DOHH2 (cell line): Measurements from ENCODE around the gene PRKCZ.

Experiments
- H3F3A ChIP-seq: fragments of 200-600 bp; sonication (generic), shearing (Covaris generic); 2 replicates; pipeline ENCODE4 v1.6.0; 2016; ENCODE audit warnings: antibody characterized with exemption, mild to moderate bottlenecking; ENCODE audit not compliant: control insufficient read depth, insufficient read depth
- H3K27ac ChIP-seq: fragments of 200-600 bp; sonication (generic); 2 replicates; pipeline ENCODE4 v1.5.1; 2014; ENCODE audit warnings: low read depth, mild to moderate bottlenecking, low read length, moderate library complexity
- H3K27me3 ChIP-seq: fragments of 200-600 bp; sonication (generic); 2 replicates; pipeline ENCODE4 v1.6.1; 2014; ENCODE audit warnings: mild to moderate bottlenecking, low read length, mixed read lengths; ENCODE audit not compliant: control insufficient read depth
- H3K36me3 ChIP-seq: fragments of 200-600 bp; sonication (generic); 2 replicates; pipeline ENCODE4 v1.6.1; 2014; ENCODE audit warnings: mild to moderate bottlenecking, low read length, moderate library complexity, mixed read lengths; ENCODE audit not compliant: control insufficient read depth
- H3K4me1 ChIP-seq: fragments of 200-600 bp; sonication (generic); 2 replicates; pipeline ENCODE4 v1.6.1; 2014; ENCODE audit warnings: mild to moderate bottlenecking, low read length, mixed read lengths; ENCODE audit not compliant: control insufficient read depth
- H3K4me2 ChIP-seq: fragments of 200-600 bp; sonication (generic); 2 replicates; pipeline ENCODE4 v1.6.0; 2014; ENCODE audit warnings: mild to moderate bottlenecking, low read length, moderate library complexity
- H3K4me3 ChIP-seq: fragments of 200-600 bp; sonication (generic); 2 replicates; pipeline ENCODE4 v1.5.1; 2014; ENCODE audit warnings: mild to moderate bottlenecking, low read length, mixed read lengths
- H3K79me2 ChIP-seq: fragments of 200-600 bp; sonication (generic); 2 replicates; pipeline ENCODE4 v1.6.1; 2014; ENCODE audit warnings: mild to moderate bottlenecking, low read length, mixed read lengths; ENCODE audit not compliant: control insufficient read depth
- H3K9me2 ChIP-seq: fragments of 200-600 bp; sonication (generic); replicated peaks from 2 replicates; pipeline ENCODE4 v1.6.1; 2014; ENCODE audit warnings: mild to moderate bottlenecking, low read length, mixed read lengths; ENCODE audit not compliant: control insufficient read depth
- H3K9me3 ChIP-seq: fragments of 200-600 bp; sonication (generic); 2 replicates; pipeline ENCODE4 v1.6.1; 2014; ENCODE audit warnings: antibody characterized with exemption, low read length, mixed read lengths; ENCODE audit not compliant: control insufficient read depth, insufficient read depth
- H4K20me1 ChIP-seq: fragments of 200-600 bp; sonication (generic); 2 replicates; pipeline ENCODE4 v1.6.0; 2014; ENCODE audit warnings: low read depth, mild to moderate bottlenecking, antibody characterized with exemption, low read length, moderate library complexity; ENCODE audit not compliant: control insufficient read depth, insufficient read depth
- CTCF ChIP-seq: fragments of 200-600 bp; sonication (generic); IDR thresholded peaks from one replicate; pipeline ENCODE4 v1.5.1; 2014; ENCODE audit warnings: antibody characterized with exemption, mild to moderate bottlenecking, low read depth, low read length; ENCODE audit not compliant: poor library complexity, severe bottlenecking
- EZH2phosphoT487 ChIP-seq: fragments of 200-600 bp; sonication (generic); IDR thresholded peaks from 2 replicates; pipeline ENCODE4 v1.6.1; 2017; ENCODE audit warnings: borderline replicate concordance, mild to moderate bottlenecking, antibody characterized with exemption, low read length, moderate library complexity, mixed read lengths

The PRKCZ gene

GRCh38 chr1:2046953-2047748 lies 3.1 kb upstream of the PRKCZ start:
- Histone ChIP-seq H3K79me2 (no peaks in the 10 kb centered on the region), H3K4me2 (no peak overlapping the region), H3K9me2 (no peaks in the 10 kb centered on the region), H3K9me3 (no peaks in the 10 kb centered on the region), H3K4me3 (no peak overlapping the region), H4K20me1 (no peaks in the 10 kb centered on the region), H3K36me3 (no peaks in the 10 kb centered on the region), H3F3A (no peaks in the 10 kb centered on the region), H3K4me1 (peaks cover 17% of the 10 kb centered on the region), H3K27me3 (no peaks in the 10 kb centered on the region; the same call in 1 of the 2 replicates), H3K27ac (no peak overlapping the region)
- TF ChIP-seq CTCF, result no peak
- no peak for TF ChIP-seq EZH2phosphoT487

- Histone ChIP-seq H3F3A (no peaks in the 10 kb centered on the region), H3K4me3 (no peak overlapping the region), H3K27me3 (no peaks in the 10 kb centered on the region; the same call in 1 of the 2 replicates), H3K36me3 (no peaks in the 10 kb centered on the region), H3K9me3 (no peaks in the 10 kb centered on the region), H4K20me1 (no peaks in the 10 kb centered on the region), H3K9me2 (no peaks in the 10 kb centered on the region), H3K27ac (no peak overlapping the region), H3K4me2 (no peak overlapping the region), H3K4me1 (peaks cover 17% of the 10 kb centered on the region), H3K79me2 (no peaks in the 10 kb centered on the region)
- TF ChIP-seq CTCF (no peak), EZH2phosphoT487 (no peak)
Measured at GRCh38 chr1:2047749-2048729, 2.2 kb upstream of the PRKCZ start.

GRCh38 chr1:2049225-2049717 lies 940 bp upstream of the PRKCZ start:
- no peaks in the 10 kb centered on the region for H3K9me3 ChIP-seq
- H3K4me2 ChIP-seq, result peak overlapping the region; percentile 65
- peak overlapping the region; percentile 71 for H3K4me3 ChIP-seq
- no peaks in the 10 kb centered on the region for H3K36me3 ChIP-seq
- TF ChIP-seq CTCF, result no peak
- TF ChIP-seq EZH2phosphoT487, result no peak
- no peaks in the 10 kb centered on the region for H3K79me2 ChIP-seq
- no peaks in the 10 kb centered on the region for H3K9me2 ChIP-seq
- no peaks in the 10 kb centered on the region for H4K20me1 ChIP-seq
- H3K27me3 ChIP-seq, result no peaks in the 10 kb centered on the region; the same call in 1 of the 2 replicates
- H3K4me1 ChIP-seq, result peaks cover 17% of the 10 kb centered on the region
- H3K27ac ChIP-seq, result no peak overlapping the region
- no peaks in the 10 kb centered on the region for H3F3A ChIP-seq
